Measurements from ENCODE around the gene SH3D21.

SH3D21 gene

GRCh38 chr1:36303650-36304360, 2.4 kb upstream of the SH3D21 start:
- H3K4me3 ChIP-seq (ENCODE audit: low read depth, low read length), result no peak overlapping the region
- DNase-seq (ENCODE audit: low read depth), result no peak
- TF ChIP-seq MAX (IDR thresholded peaks at IDR 0.05; ENCODE audit: low read depth, low read length) (no peak), CTCF (IDR thresholded peaks at IDR 0.05; ENCODE audit: low read depth, low read length) (no peak), POLR2A (IDR thresholded peaks at IDR 0.05; ENCODE audit: extremely low read depth, insufficient read length) (no peak), MYC (IDR thresholded peaks at IDR 0.05; ENCODE audit: low read depth, low read length) (no peak)

GRCh38 chr1:36304521-36304920, 1.6 kb upstream of the SH3D21 start:
- no peak for DNase-seq (ENCODE audit: low read depth)
- TF ChIP-seq CTCF (IDR thresholded peaks at IDR 0.05; ENCODE audit: low read depth, low read length) (no peak), POLR2A (IDR thresholded peaks at IDR 0.05; ENCODE audit: extremely low read depth, insufficient read length) (no peak), MYC (IDR thresholded peaks at IDR 0.05; ENCODE audit: low read depth, low read length) (no peak), MAX (IDR thresholded peaks at IDR 0.05; ENCODE audit: low read depth, low read length) (no peak)
- no peak overlapping the region for H3K4me3 ChIP-seq (ENCODE audit: low read depth, low read length)

GRCh38 chr1:36304970-36305914, 926 bp upstream of the SH3D21 start:
- H3K4me3 ChIP-seq (ENCODE audit: low read depth, low read length), result no peak overlapping the region
- TF ChIP-seq MYC (IDR thresholded peaks at IDR 0.05; ENCODE audit: low read depth, low read length) (no peak), POLR2A (IDR thresholded peaks at IDR 0.05; ENCODE audit: extremely low read depth, insufficient read length) (no peak), CTCF (IDR thresholded peaks at IDR 0.05; ENCODE audit: low read depth, low read length) (no peak), MAX (IDR thresholded peaks at IDR 0.05; ENCODE audit: low read depth, low read length) (no peak)
- no peak for DNase-seq (ENCODE audit: low read depth)

GRCh38 chr1:36305915-36306209, 306 bp upstream of the SH3D21 start:
- no peak for DNase-seq (ENCODE audit: low read depth)
- TF ChIP-seq POLR2A (IDR thresholded peaks at IDR 0.05; ENCODE audit: extremely low read depth, insufficient read length), result no peak
- no peak for TF ChIP-seq CTCF (IDR thresholded peaks at IDR 0.05; ENCODE audit: low read depth, low read length)
- TF ChIP-seq MYC (IDR thresholded peaks at IDR 0.05; ENCODE audit: low read depth, low read length), result no peak
- no peak overlapping the region for H3K4me3 ChIP-seq (ENCODE audit: low read depth, low read length)

GRCh38 chr1:36306902-36307456, 811 bp downstream of the SH3D21 start:
- peak; percentile 83 for DNase-seq (ENCODE audit: low read depth)
- TF ChIP-seq MYC (IDR thresholded peaks at IDR 0.05; ENCODE audit: low read depth, low read length), result no peak
- no peak for TF ChIP-seq POLR2A (IDR thresholded peaks at IDR 0.05; ENCODE audit: extremely low read depth, insufficient read length)
- no peak for TF ChIP-seq CTCF (IDR thresholded peaks at IDR 0.05; ENCODE audit: low read depth, low read length)
- no peak overlapping the region for H3K4me3 ChIP-seq (ENCODE audit: low read depth, low read length)

All from NB4 (cell line).